H1 (cell line): ENCODE measurements around the gene SF3A2. TPM values are rescaled to one million over a fixed set of nuclear protein-coding genes. Genes with fewer than 3 reads are reported as not detected.

Experiments used
- CTCF ChIA-PET: fragments of 300-600 bp; sonication (Branson Sonifier 250); formaldehyde crosslinking; loops from one replicate; lab custom pipeline; 2021; ENCODE audit not compliant: partially characterized antibody; lab: Charles Lee
- POLR2A ChIA-PET: fragments of 300-600 bp; sonication (Branson Sonifier 250); formaldehyde crosslinking; loops from one replicate; lab custom pipeline; 2021; ENCODE audit warnings: inconsistent platforms; ENCODE audit not compliant: partially characterized antibody; lab: Charles Lee
- DNase-seq, 2 experiments: peaks; one replicate each; pipeline versions ENCODE4 v3.0.0 to v3.0.0-alpha.2; 2010 to 2022; ENCODE audit warnings: low spot score in 2 of 2, low read depth in 1 of 2, mixed read lengths in 1 of 2
- FAIRE-seq: peaks from 2 replicates; lab custom pipeline; 2011; peaks lifted over from hg19 to GRCh38; lab: Jason Lieb, UNC
- H2AFZ ChIP-seq: 2 replicates; pipeline ENCODE4 v1.8.1; 2012; ENCODE audit warnings: low read length, inconsistent platforms
- H2AK5ac ChIP-seq: 2 replicates; pipeline ENCODE4 v1.6.1; 2013; ENCODE audit warnings: low read depth, low read length
- H2BK120ac ChIP-seq: replicated peaks from 2 replicates; pipeline ENCODE3; 2013; ENCODE audit warnings: low read depth, low read length, inconsistent platforms
- H2BK12ac ChIP-seq: 2 replicates; pipeline ENCODE4 v1.6.1; 2013; ENCODE audit warnings: low read depth, low read length
- H2BK15ac ChIP-seq: 2 replicates; pipeline ENCODE4 v1.6.1; 2013; ENCODE audit warnings: low read length
- H2BK20ac ChIP-seq: 2 replicates; pipeline ENCODE4 v1.6.1; 2013; ENCODE audit warnings: low read length
- H2BK5ac ChIP-seq: 2 replicates; pipeline ENCODE4 v1.6.1; 2013; ENCODE audit warnings: low read depth, low read length
- H3K14ac ChIP-seq: 2 replicates; pipeline ENCODE4 v1.6.1; 2013; ENCODE audit warnings: inconsistent platforms; ENCODE audit not compliant: insufficient read length
- H3K18ac ChIP-seq: 2 replicates; pipeline ENCODE4 v1.6.1; 2013; ENCODE audit warnings: low read length; ENCODE audit errors: extremely low read depth
- H3K23ac ChIP-seq: 2 replicates; pipeline ENCODE4 v1.6.1; 2013; ENCODE audit warnings: inconsistent platforms; ENCODE audit not compliant: insufficient read length
- H3K23me2 ChIP-seq: 2 replicates; pipeline ENCODE4 v1.6.1; 2013; ENCODE audit warnings: low read depth, low read length
- H3K27ac ChIP-seq: 2 replicates; pipeline ENCODE4 v1.6.1; 2011; ENCODE audit warnings: low read depth, low read length, inconsistent platforms
- H3K27me3 ChIP-seq, 4 experiments: replicated peaks in 1 of 4; 1 replicate in 1 of 4; 2 replicates in 3 of 4; pipeline versions ENCODE4 v1.6.1 to v1.8.1; 2011 to 2013; ENCODE audit warnings: low read length in 3 of 4, mild to moderate bottlenecking in 3 of 4, inconsistent platforms in 2 of 4, mixed read lengths in 2 of 4, moderate library complexity in 1 of 4; ENCODE audit not compliant: control insufficient read depth in 3 of 4, insufficient read depth in 3 of 4; ENCODE audit errors: extremely low read depth in 1 of 4
- H3K36me3 ChIP-seq, 4 experiments: 2 replicates each; pipeline versions ENCODE4 v1.6.1 to v1.8.1; 2011 to 2013; ENCODE audit warnings: mild to moderate bottlenecking in 4 of 4, low read length in 3 of 4, moderate library complexity in 2 of 4, control low read depth in 1 of 4, inconsistent platforms in 1 of 4; ENCODE audit not compliant: insufficient read depth in 4 of 4, control insufficient read depth in 2 of 4
- H3K4ac ChIP-seq: replicated peaks from 2 replicates; pipeline ENCODE3; 2013; ENCODE audit warnings: low read length, low read depth, mixed read lengths, inconsistent platforms; ENCODE audit not compliant: insufficient read length
- H3K4me1 ChIP-seq, 4 experiments: replicated peaks in 1 of 4; 1 replicate in 1 of 4; 2 replicates in 3 of 4; pipeline versions ENCODE4 v1.6.1 to v1.8.1; 2011 to 2013; ENCODE audit warnings: low read length in 3 of 4, inconsistent platforms in 2 of 4, mixed read lengths in 1 of 4; ENCODE audit not compliant: insufficient read depth in 4 of 4, control insufficient read depth in 3 of 4
- H3K4me2 ChIP-seq, 2 experiments: 2 replicates each; pipeline versions ENCODE4 v1.6.1 to v1.8.1; 2011 to 2013; ENCODE audit warnings: low read depth in 2 of 2, low read length in 2 of 2, control low read depth in 1 of 2, inconsistent platforms in 1 of 2, mild to moderate bottlenecking in 1 of 2; ENCODE audit not compliant: insufficient read depth in 1 of 2
- H3K4me3 ChIP-seq, 4 experiments: fragments of 200-600, 300-600 bp in 1 of 4; sonication (generic), shearing (Covaris generic), sonication (Bioruptor Twin) in 1 of 4; 2 replicates each; pipeline versions ENCODE4 v1.5.1 to v1.8.1; 2011 to 2016; ENCODE audit warnings: low read length in 4 of 4, low read depth in 3 of 4, control low read depth in 2 of 4, inconsistent platforms in 2 of 4, mild to moderate bottlenecking in 2 of 4, mixed read lengths in 1 of 4, moderate library complexity in 1 of 4; ENCODE audit not compliant: insufficient read depth in 2 of 4; ENCODE audit errors: extremely low read depth in 1 of 4
- H3K56ac ChIP-seq: replicated peaks from 2 replicates; pipeline ENCODE3; 2013; ENCODE audit warnings: low read depth, mild to moderate bottlenecking, mixed read lengths, low read length, inconsistent platforms; ENCODE audit not compliant: insufficient read length
- H3K79me1 ChIP-seq: 2 replicates; pipeline ENCODE4 v1.6.1; 2013; ENCODE audit warnings: low read depth, low read length, control low read depth
- H3K79me2 ChIP-seq, 2 experiments: 2 replicates each; pipeline versions ENCODE4 v1.6.1 to v1.8.1; 2012 to 2013; ENCODE audit warnings: low read length in 2 of 2, mild to moderate bottlenecking in 2 of 2, inconsistent platforms in 1 of 2; ENCODE audit not compliant: insufficient read depth in 2 of 2, control insufficient read depth in 1 of 2
- H3K9ac ChIP-seq, 4 experiments: replicated peaks in 1 of 4; 1 replicate in 1 of 4; 2 replicates in 3 of 4; pipeline versions ENCODE4 v1.6.1 to v1.8.1; 2011 to 2013; ENCODE audit warnings: low read depth in 3 of 4, low read length in 3 of 4, control low read depth in 2 of 4, mild to moderate bottlenecking in 2 of 4, moderate library complexity in 2 of 4, inconsistent platforms in 1 of 4; ENCODE audit errors: extremely low read depth in 1 of 4
- H3K9me3 ChIP-seq, 2 experiments: 2 replicates each; pipeline versions ENCODE4 v1.6.1 to v1.8.1; 2012 to 2013; ENCODE audit warnings: mild to moderate bottlenecking in 2 of 2, moderate library complexity in 2 of 2, control low read depth in 1 of 2, inconsistent platforms in 1 of 2, low read depth in 1 of 2, low read length in 1 of 2, mixed read lengths in 1 of 2; ENCODE audit not compliant: insufficient read depth in 2 of 2
- H4K20me1 ChIP-seq, 2 experiments: replicated peaks in 1 of 2; 2 replicates each; pipeline versions ENCODE3 to v1.8.1; 2011 to 2013; ENCODE audit warnings: inconsistent platforms in 2 of 2, low read length in 2 of 2, mild to moderate bottlenecking in 1 of 2; ENCODE audit not compliant: insufficient read depth in 2 of 2, control insufficient read depth in 1 of 2
- H4K5ac ChIP-seq: 2 replicates; pipeline ENCODE4 v1.6.1; 2013; ENCODE audit warnings: low read length, low read depth, mixed read lengths, inconsistent platforms; ENCODE audit not compliant: insufficient read length
- H4K8ac ChIP-seq: 2 replicates; pipeline ENCODE4 v1.8.0; 2013; ENCODE audit warnings: mild to moderate bottlenecking, moderate library complexity, low read length, inconsistent platforms; ENCODE audit not compliant: insufficient read depth; ENCODE audit errors: extremely low read depth
- H4K91ac ChIP-seq: replicated peaks from 2 replicates; pipeline ENCODE3; 2013; ENCODE audit warnings: low read length, mixed read lengths, inconsistent platforms; ENCODE audit not compliant: insufficient read length
- ASH2L ChIP-seq: fragments of 200-600, 300-600 bp; sonication (generic); IDR thresholded peaks from one replicate; pipeline ENCODE4 v1.7.1; 2017; ENCODE audit warnings: low read length
- GABPA ChIP-seq: IDR thresholded peaks from 2 replicates; pipeline ENCODE4 v1.6.1; 2011; ENCODE audit warnings: mild to moderate bottlenecking, low read length, moderate library complexity, borderline replicate concordance; ENCODE audit not compliant: insufficient read depth
- JUN ChIP-seq: IDR thresholded peaks from 2 replicates; pipeline ENCODE4 v1.6.1; 2011; ENCODE audit warnings: low read depth, mild to moderate bottlenecking, improper control_type of control experiment, low read length
- NRF1 ChIP-seq: IDR thresholded peaks from 2 replicates; pipeline ENCODE4 v1.6.1; 2011; ENCODE audit warnings: mild to moderate bottlenecking, low read depth, low read length, improper control_type of control experiment
- SIN3A ChIP-seq, 2 experiments: IDR thresholded peaks in 1 of 2; conservative IDR thresholded peaks in 1 of 2; 2 replicates each; pipeline ENCODE4 v1.6.1; 2011 to 2012; ENCODE audit warnings: low read length in 2 of 2, improper control_type of control experiment in 1 of 2, low read depth in 1 of 2, mild to moderate bottlenecking in 1 of 2
- SIRT6 ChIP-seq: IDR thresholded peaks from one replicate; pipeline ENCODE4 v1.7.1; 2012; ENCODE audit warnings: low read length, inconsistent platforms
- WGBS, 2 experiments: shearing (Covaris generic) in 1 of 2; methylation state at CpG; one replicate each; pipeline versions ENCODE4 v1.1.6 to v1.1.7; 2013 to 2015; ENCODE audit warnings: low lambda C conversion rate in 2 of 2, mixed read lengths in 2 of 2, inconsistent platforms in 1 of 2, low coverage in 1 of 2, missing lambda C conversion rate in 1 of 2; ENCODE audit not compliant: insufficient replicate concordance in 2 of 2, insufficient coverage in 1 of 2, insufficient read length in 1 of 2; ENCODE audit errors: extremely low coverage in 1 of 2, missing lambda C conversion rate in 1 of 2; 5-methylcytosine and 5-hydroxymethylcytosine counted together
- polyA plus RNA-seq, 7 experiments: library from polyadenylated mRNA; depleted of rRNA in 3 of 7; stranded (reverse) in 5 of 7; unstranded in 2 of 7; fragments of >200 nt in 5 of 7; fragments of 200-250 nt in 2 of 7; gene quantifications; 1 replicate in 5 of 7; 2 replicates in 1 of 7; 4 replicates in 1 of 7; pipeline versions ENCODE4 v1.2.1 to v1.2.3, GENCODE V29; 2011 to 2013; ENCODE audit warnings: missing spikeins in 2 of 7, mixed read lengths in 2 of 7
- total RNA-seq: library from RNA; stranded (reverse); fragmentation: NEBNext Ultra II Directional; extraction: Animal tissue kit (Norgen Biotek cat#: 25700); gene quantifications from 2 replicates; pipeline ENCODE4 v1.2.1, GENCODE V29; 2021

SF3A2 gene
- total and polyA plus RNA-seq, 2 of the 8 experiments (the other 6 are each of a cell fraction or from before 2014, with no cell fraction given): 15.3 to 146 TPM

GRCh38 chr19:2248136-2249009 lies 11.7 kb downstream of the SF3A2 start:
- Histone ChIP-seq H3K79me2 (peaks cover 0 to 8% of the 10 kb centered on the region in 2 experiments; a peak in 2 of 4 replicates), H4K8ac (no peak overlapping the region), H2BK12ac (no peak overlapping the region), H3K4me3 (no peak overlapping the region), H3K14ac (no peak overlapping the region), H3K9ac (no peak overlapping the region), H2BK20ac (no peak overlapping the region), H3K27ac (no peak overlapping the region), H4K20me1 (peaks cover 13 to 29% of the 10 kb centered on the region in 2 experiments), H3K9me3 (no peaks in the 10 kb centered on the region; a peak in 1 of 4 replicates), H3K23ac (no peak overlapping the region), H3K27me3 (peaks cover 0 to 13% (median 6%) of the 10 kb centered on the region in 4 experiments; a peak in 4 of 7 replicates), H2BK5ac (no peak overlapping the region), H2AK5ac (no peak overlapping the region), H3K4me2 (no peak overlapping the region), H3K4ac (no peak overlapping the region), H3K18ac (no peak overlapping the region), H3K56ac (no peak overlapping the region), H2BK120ac (no peak overlapping the region), H2AFZ (no peak overlapping the region), H3K79me1 (no peaks in the 10 kb centered on the region; the same call in 1 of the 2 replicates), H3K4me1 (peaks cover 0 to 4% (median under 1%) of the 10 kb centered on the region in 4 experiments; a peak in 3 of 7 replicates), H4K91ac (no peak overlapping the region), H3K23me2 (peaks cover 6% of the 10 kb centered on the region; the same call in 1 of the 2 replicates), H3K36me3 (peaks cover 27 to 44% (median 39%) of the 10 kb centered on the region in 4 experiments), H4K5ac (no peak overlapping the region), H2BK15ac (no peak overlapping the region)
- DNase-seq (no peak), FAIRE-seq (no peak)
- ChIA-PET POLR2A (interaction anchor here (0.6 to 18.7 kb wide), 9 partner anchors 7 to 507 kb away, joined by 3 to 330 read pairs (median 6); partner anchors contain the start of genes PLEKHJ1 and SF3A2), CTCF (interaction anchor here (0.7 to 1.6 kb wide), 3 partner anchors 67 to 79 kb away, joined by 3 to 5 read pairs (median 3); no protein-coding TSS in a partner anchor)
- 74% methylated on average over 12 of the region's 21 CpGs; no CpG with 5 or more reads in 1 of the 2 experiments for WGBS, 2 experiments
- no peak for TF ChIP-seq SIRT6
- no peak for TF ChIP-seq ASH2L
- no peak for TF ChIP-seq NRF1
- TF ChIP-seq JUN: no peak
- TF ChIP-seq GABPA: no peak
- no peak for TF ChIP-seq SIN3A (conservative IDR thresholded peaks at IDR 0.05 in 1 of 2, IDR thresholded peaks at IDR 0.05 in 1 of 2; ENCODE audit: low read depth in 1 of 2, low read length in 2 of 2)
